ENCODE measurements around the gene EDA. TPM values are rescaled to one million over a fixed set of nuclear protein-coding genes. Genes with fewer than 3 reads are reported as not detected.

EDA gene
- total RNA-seq, 1 donor: under 0.01 TPM

DNA sequence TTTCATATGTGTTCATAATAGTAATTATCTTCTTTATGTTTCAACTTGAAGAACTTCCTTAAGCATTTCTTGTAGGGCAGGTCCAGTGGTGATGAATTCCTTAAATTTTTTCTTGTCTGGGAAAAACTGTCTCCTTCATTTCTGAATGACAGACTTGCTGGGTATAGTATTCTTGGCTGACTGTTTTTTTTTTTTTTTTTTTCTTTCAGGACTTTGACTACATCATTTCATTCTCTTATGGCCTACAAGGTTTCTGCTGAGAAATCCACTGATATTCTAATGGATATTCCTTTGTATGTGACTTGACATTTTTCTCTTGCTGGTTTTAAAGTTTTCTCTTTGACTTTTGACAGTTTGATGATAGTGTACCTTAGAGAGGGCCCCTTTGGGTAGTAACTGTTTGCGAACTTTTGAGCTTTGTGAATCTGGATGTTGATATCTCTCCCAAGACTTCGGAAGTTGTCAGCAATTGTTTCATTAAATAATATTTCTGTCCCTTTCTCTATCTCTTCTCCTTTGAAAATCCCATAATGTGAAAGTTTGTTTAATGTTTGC is 54.2 kb downstream of the EDA start:
- no peaks in the 10 kb centered on the region for H3K27me3 ChIP-seq (ENCODE audit: insufficient read depth, low read length)
- no peaks in the 10 kb centered on the region for H3K4me1 ChIP-seq (ENCODE audit: insufficient read depth, low read length)
- peaks cover 5% of the 10 kb centered on the region for H3K9me3 ChIP-seq (ENCODE audit: low read depth, low read length)
- H3K36me3 ChIP-seq (ENCODE audit: insufficient read depth, low read length): no peaks in the 10 kb centered on the region
- no peaks in the 10 kb centered on the region for H3K79me2 ChIP-seq (ENCODE audit: insufficient read depth, low read length)
- TF ChIP-seq, protein P1, sequence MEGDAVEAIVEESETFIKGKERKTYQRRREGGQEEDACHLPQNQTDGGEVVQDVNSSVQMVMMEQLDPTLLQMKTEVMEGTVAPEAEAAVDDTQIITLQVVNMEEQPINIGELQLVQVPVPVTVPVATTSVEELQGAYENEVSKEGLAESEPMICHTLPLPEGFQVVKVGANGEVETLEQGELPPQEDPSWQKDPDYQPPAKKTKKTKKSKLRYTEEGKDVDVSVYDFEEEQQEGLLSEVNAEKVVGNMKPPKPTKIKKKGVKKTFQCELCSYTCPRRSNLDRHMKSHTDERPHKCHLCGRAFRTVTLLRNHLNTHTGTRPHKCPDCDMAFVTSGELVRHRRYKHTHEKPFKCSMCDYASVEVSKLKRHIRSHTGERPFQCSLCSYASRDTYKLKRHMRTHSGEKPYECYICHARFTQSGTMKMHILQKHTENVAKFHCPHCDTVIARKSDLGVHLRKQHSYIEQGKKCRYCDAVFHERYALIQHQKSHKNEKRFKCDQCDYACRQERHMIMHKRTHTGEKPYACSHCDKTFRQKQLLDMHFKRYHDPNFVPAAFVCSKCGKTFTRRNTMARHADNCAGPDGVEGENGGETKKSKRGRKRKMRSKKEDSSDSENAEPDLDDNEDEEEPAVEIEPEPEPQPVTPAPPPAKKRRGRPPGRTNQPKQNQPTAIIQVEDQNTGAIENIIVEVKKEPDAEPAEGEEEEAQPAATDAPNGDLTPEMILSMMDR (IDR thresholded peaks at IDR 0.05; ENCODE audit: extremely low read depth, low read depth, low read length): no peak
- no peak overlapping the region for H2AFZ ChIP-seq (ENCODE audit: low read length)
- H3K4me2 ChIP-seq (ENCODE audit: insufficient read depth, low read length): no peak overlapping the region
- DNase-seq (ENCODE audit: insufficient read length, low spot score, missing footprints): no peak
- no peak overlapping the region for H3K27ac ChIP-seq (ENCODE audit: low read depth, low read length)
- no peak overlapping the region for H3K4me3 ChIP-seq (ENCODE audit: insufficient read depth, low read length)
- no peaks in the 10 kb centered on the region for H4K20me1 ChIP-seq (ENCODE audit: insufficient read depth, low read length)

DNA sequence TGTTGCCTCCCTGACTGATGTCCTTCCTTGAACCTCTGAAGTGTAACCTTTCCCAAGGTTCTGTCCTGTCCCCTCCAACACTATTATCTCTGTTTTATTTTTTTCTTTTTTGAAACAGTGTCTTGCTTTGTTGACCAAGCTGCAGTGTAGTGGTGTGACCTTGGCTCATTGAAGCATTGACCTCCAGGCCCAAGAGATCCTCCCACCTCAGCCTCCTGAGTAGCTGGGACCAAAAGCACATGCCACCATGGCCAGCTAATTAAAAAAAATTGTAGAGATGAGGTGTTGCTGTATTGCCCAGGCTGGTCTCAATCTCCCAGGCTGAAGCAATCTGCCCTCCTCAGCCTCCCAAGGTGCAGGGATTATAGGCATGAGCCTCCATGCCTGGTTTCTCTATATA is 59.0 kb downstream of the EDA start:
- no peak overlapping the region for H3K4me3 ChIP-seq (ENCODE audit: insufficient read depth, low read length)
- H2AFZ ChIP-seq (ENCODE audit: low read length): no peak overlapping the region
- no peaks in the 10 kb centered on the region for H3K4me1 ChIP-seq (ENCODE audit: insufficient read depth, low read length)
- H3K4me2 ChIP-seq (ENCODE audit: insufficient read depth, low read length): no peak overlapping the region
- TF ChIP-seq, protein P1 (IDR thresholded peaks at IDR 0.05; ENCODE audit: extremely low read depth, low read depth, low read length): no peak
- H3K27ac ChIP-seq (ENCODE audit: low read depth, low read length): no peak overlapping the region
- no peaks in the 10 kb centered on the region for H3K79me2 ChIP-seq (ENCODE audit: insufficient read depth, low read length)
- no peaks in the 10 kb centered on the region for H3K27me3 ChIP-seq (ENCODE audit: insufficient read depth, low read length)
- no peak for DNase-seq (ENCODE audit: insufficient read length, low spot score, missing footprints)
- H4K20me1 ChIP-seq (ENCODE audit: insufficient read depth, low read length): no peaks in the 10 kb centered on the region
- H3K36me3 ChIP-seq (ENCODE audit: insufficient read depth, low read length): no peaks in the 10 kb centered on the region
- H3K9me3 ChIP-seq (ENCODE audit: low read depth, low read length): peaks cover 3% of the 10 kb centered on the region

DNA sequence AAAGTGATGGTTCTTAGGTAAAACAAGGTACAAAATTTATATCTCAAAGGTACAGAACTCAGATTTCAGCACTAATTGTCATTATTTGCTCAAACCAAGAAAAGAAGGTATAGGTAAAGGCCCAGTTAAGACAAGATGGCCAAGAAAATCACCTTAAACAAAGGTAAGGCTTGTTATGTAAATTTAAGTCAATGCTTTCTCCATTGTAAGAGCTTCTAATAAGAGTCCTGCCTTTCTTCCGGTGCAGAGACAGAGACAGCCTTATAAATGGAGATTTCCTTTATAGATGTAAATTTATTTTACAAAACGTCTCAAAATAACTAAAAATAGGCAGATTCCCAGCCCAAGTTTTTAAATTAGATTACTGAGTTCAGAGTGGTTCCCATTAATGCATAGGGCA is 89.9 kb downstream of the EDA start:
- TF ChIP-seq, protein P1 (IDR thresholded peaks at IDR 0.05; ENCODE audit: extremely low read depth, low read depth, low read length): no peak
- Histone ChIP-seq H3K79me2 (ENCODE audit: insufficient read depth, low read length) (no peaks in the 10 kb centered on the region), H3K4me1 (ENCODE audit: insufficient read depth, low read length) (no peaks in the 10 kb centered on the region), H3K4me3 (ENCODE audit: insufficient read depth, low read length) (no peak overlapping the region), H3K36me3 (ENCODE audit: insufficient read depth, low read length) (no peaks in the 10 kb centered on the region), H4K20me1 (ENCODE audit: insufficient read depth, low read length) (no peaks in the 10 kb centered on the region), H3K27ac (ENCODE audit: low read depth, low read length) (no peak overlapping the region), H3K4me2 (ENCODE audit: insufficient read depth, low read length) (no peak overlapping the region), H2AFZ (ENCODE audit: low read length) (no peak overlapping the region), H3K27me3 (ENCODE audit: insufficient read depth, low read length) (no peaks in the 10 kb centered on the region), H3K9me3 (ENCODE audit: low read depth, low read length) (no peaks in the 10 kb centered on the region)
- no peak for DNase-seq (ENCODE audit: insufficient read length, low spot score, missing footprints)

DNA sequence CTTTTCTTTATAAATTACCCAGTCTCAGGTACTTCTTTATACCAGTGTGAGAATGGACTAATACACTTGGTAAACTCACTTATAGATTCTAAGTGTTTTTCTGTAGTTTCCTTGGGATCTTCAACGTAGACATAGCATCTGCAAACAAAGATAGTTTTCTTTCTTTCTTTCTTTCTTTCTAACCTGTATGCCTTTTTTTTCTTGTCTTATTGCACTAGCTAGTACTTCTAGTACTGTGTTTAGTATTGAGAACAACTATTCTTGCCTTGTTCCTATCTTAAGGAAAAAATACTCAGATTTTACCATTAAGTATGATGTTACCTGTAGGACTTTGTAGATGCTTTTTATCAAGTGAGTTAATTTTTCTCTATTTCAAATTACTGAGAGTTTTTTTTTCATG is 102.2 kb downstream of the EDA start:
- Histone ChIP-seq H3K36me3 (ENCODE audit: insufficient read depth, low read length) (no peaks in the 10 kb centered on the region), H3K27ac (ENCODE audit: low read depth, low read length) (no peak overlapping the region), H3K27me3 (ENCODE audit: insufficient read depth, low read length) (no peaks in the 10 kb centered on the region), H3K4me1 (ENCODE audit: insufficient read depth, low read length) (no peaks in the 10 kb centered on the region), H3K4me2 (ENCODE audit: insufficient read depth, low read length) (no peak overlapping the region), H3K79me2 (ENCODE audit: insufficient read depth, low read length) (no peaks in the 10 kb centered on the region), H2AFZ (ENCODE audit: low read length) (no peak overlapping the region), H4K20me1 (ENCODE audit: insufficient read depth, low read length) (no peaks in the 10 kb centered on the region), H3K4me3 (ENCODE audit: insufficient read depth, low read length) (no peak overlapping the region), H3K9me3 (ENCODE audit: low read depth, low read length) (no peaks in the 10 kb centered on the region)
- TF ChIP-seq, protein P1 (IDR thresholded peaks at IDR 0.05; ENCODE audit: extremely low read depth, low read depth, low read length): no peak
- DNase-seq (ENCODE audit: insufficient read length, low spot score, missing footprints): no peak

All from osteoblast (primary cell).